Activated CD4-positive, alpha-beta memory T cell treated with anti-CD3 and anti-CD28 coated beads for 36 hours (primary cell): ENCODE measurements around the gene ILK. TPM values are rescaled to one million over a fixed set of nuclear protein-coding genes. Genes with fewer than 3 reads are reported as not detected.

ENCODE experiments used
- CTCF ChIA-PET: fragments of 350-600 bp; sonication (Branson Sonifier 250); formaldehyde crosslinking; loops from one replicate; lab custom pipeline; 2021; ENCODE audit warnings: antibody characterized with exemption, inconsistent platforms; lab: Charles Lee
- POLR2A ChIA-PET: fragments of 350-600 bp; sonication (Branson Sonifier 250); formaldehyde crosslinking; loops from one replicate; lab custom pipeline; 2021; ENCODE audit warnings: antibody characterized with exemption; lab: Charles Lee
- DNase-seq: peaks from one replicate; pipeline ENCODE4 v3.0.0-alpha.2; 2020
- H3K27ac Mint-ChIP-seq: one replicate; pipeline ENCODE4 v1.8.0; 2021; ENCODE audit warnings: mixed read lengths
- H3K27me3 Mint-ChIP-seq: one replicate; pipeline ENCODE4 v1.8.0; 2021; ENCODE audit warnings: mixed read lengths
- H3K36me3 Mint-ChIP-seq: one replicate; pipeline ENCODE4 v1.8.0; 2021; ENCODE audit warnings: mixed read lengths
- H3K4me1 Mint-ChIP-seq: one replicate; pipeline ENCODE4 v1.8.0; 2021; ENCODE audit warnings: low read depth, mixed read lengths
- H3K4me3 Mint-ChIP-seq: one replicate; pipeline ENCODE4 v1.8.0; 2021; ENCODE audit warnings: mild to moderate bottlenecking, mixed read lengths
- H3K9me3 Mint-ChIP-seq: one replicate; pipeline ENCODE4 v1.8.0; 2021; ENCODE audit warnings: mixed read lengths
- intact Hi-C: fragments of 100-400 bp; cut with micrococcal nuclease; formaldehyde crosslinking; loops from one replicate; pipeline ENCODE4 v1.15.1; 2023
- total RNA-seq, 2 experiments: library from RNA; stranded (reverse); gene quantifications; one replicate each; pipeline ENCODE4 v1.2.3, GENCODE V29; 2021

Gene ILK
- total RNA-seq, 2 experiments from 2014 or later = 89.2 to 95.8 TPM

- POLR2A ChIA-PET = interaction anchor here (1.3 to 3.4 kb wide), 3 partner anchors 9 to 128 kb away, joined by 3 to 23 read pairs (median 4); partner anchors contain the start of genes ARFIP2, TIMM10B and TPP1
- H3K27ac Mint-ChIP-seq = peak overlapping the region; percentile 55
- no peak for DNase-seq
- H3K9me3 Mint-ChIP-seq = no peaks in the 10 kb centered on the region
- CTCF ChIA-PET = interaction anchor here (1.1 to 2.2 kb wide), 3 partner anchors 9 to 78 kb away, joined by 6 to 8 read pairs (median 7); partner anchors contain the start of genes MRPL17 and TPP1
- no peaks in the 10 kb centered on the region for H3K4me1 Mint-ChIP-seq
- intact Hi-C loops = loop anchor here (5.0 to 10.0 kb wide), 2 partner anchors 372 to 1065 kb away; partner anchors contain the start of genes CNGA4 and CYB5R2
- H3K36me3 Mint-ChIP-seq = peaks cover 46% of the 10 kb centered on the region
- H3K4me3 Mint-ChIP-seq = no peak overlapping the region
- H3K27me3 Mint-ChIP-seq = no peaks in the 10 kb centered on the region
Observed at GRCh38 chr11:6609502-6610015, 6.0 kb downstream of the ILK start.

- CTCF ChIA-PET = interaction anchor here (2.9 to 3.6 kb wide), 2 partner anchors 36 to 73 kb away, joined by 7 to 32 read pairs; partner anchors contain the start of gene MRPL17
- POLR2A ChIA-PET = interaction anchor here (1.0 to 1.1 kb wide), 2 partner anchors 57 to 73 kb away, joined by 3 to 4 read pairs; partner anchors contain the start of gene MRPL17
- H3K4me1 Mint-ChIP-seq = no peaks in the 10 kb centered on the region
- peak overlapping the region; percentile 86 for H3K4me3 Mint-ChIP-seq
- DNase-seq = peak; percentile 9
- H3K36me3 Mint-ChIP-seq = peaks cover 48% of the 10 kb centered on the region
- H3K27me3 Mint-ChIP-seq = no peaks in the 10 kb centered on the region
- H3K27ac Mint-ChIP-seq = peak overlapping the region; percentile 92
- no peaks in the 10 kb centered on the region for H3K9me3 Mint-ChIP-seq
- intact Hi-C loops = loop anchor here (5.0 to 10.0 kb wide), 2 partner anchors 373 to 1064 kb away; partner anchors contain the start of genes CNGA4 and CYB5R2
Observed at GRCh38 chr11:6610591-6610990, 7.0 kb downstream of the ILK start.

- peaks cover 6% of the 10 kb centered on the region for H3K4me1 Mint-ChIP-seq
- H3K9me3 Mint-ChIP-seq = no peaks in the 10 kb centered on the region
- peak overlapping the region; percentile 86 for H3K4me3 Mint-ChIP-seq
- intact Hi-C loops = loop anchor here (5.0 to 10.0 kb wide), 2 partner anchors 374 to 1063 kb away; partner anchors contain the start of genes CNGA4 and CYB5R2
- peak overlapping the region; percentile 92 for H3K27ac Mint-ChIP-seq
- H3K36me3 Mint-ChIP-seq = peaks cover 50% of the 10 kb centered on the region
- CTCF ChIA-PET = interaction anchor here (0.6 to 3.6 kb wide), 17 partner anchors 8 to 221 kb away, joined by 3 to 32 read pairs (median 3); partner anchors contain the start of genes ILK, MRPL17, RRP8 and SMPD1
- DNase-seq = peak; percentile 47
- H3K27me3 Mint-ChIP-seq = no peaks in the 10 kb centered on the region
- POLR2A ChIA-PET = interaction anchor here (0.7 to 1.3 kb wide), 6 partner anchors 11 to 221 kb away, joined by 3 to 5 read pairs (median 4); partner anchors contain the start of genes ARFIP2, MRPL17, SMPD1 and TIMM10B
Observed at GRCh38 chr11:6611092-6611962, 7.8 kb downstream of the ILK start.

GRCh38 chr11:6611963-6612212 lies 8.3 kb downstream of the ILK start:
- intact Hi-C loops = loop anchor here (1.0 to 10.0 kb wide), 5 partner anchors 8 to 1063 kb away; partner anchors contain the start of genes ARFIP2, CNGA4, CYB5R2 and SMPD1
- H3K36me3 Mint-ChIP-seq = peaks cover 48% of the 10 kb centered on the region
- H3K4me1 Mint-ChIP-seq = peaks cover 10% of the 10 kb centered on the region
- H3K27ac Mint-ChIP-seq = peak overlapping the region; percentile 92
- H3K4me3 Mint-ChIP-seq = peak overlapping the region; percentile 86
- POLR2A ChIA-PET = interaction anchor here (0.7 to 1.3 kb wide), 5 partner anchors 10 to 222 kb away, joined by 3 to 5 read pairs (median 4); partner anchors contain the start of genes ARFIP2, SMPD1 and TIMM10B
- no peak for DNase-seq
- no peaks in the 10 kb centered on the region for H3K27me3 Mint-ChIP-seq
- CTCF ChIA-PET = interaction anchor here (0.6 to 3.6 kb wide), 17 partner anchors 9 to 222 kb away, joined by 3 to 32 read pairs (median 3); partner anchors contain the start of genes ILK, MRPL17, RRP8 and SMPD1
- H3K9me3 Mint-ChIP-seq = no peaks in the 10 kb centered on the region

GRCh38 chr11:6612213-6613041 lies 8.9 kb downstream of the ILK start, which contains the start of gene TAF10:
TAF10 (minus strand) TSS chr11:6612216; CDS start chr11:6612189, 27 bp downstream.
- Mint-ChIP-seq H3K27me3 (no peaks in the 10 kb centered on the region), H3K9me3 (no peaks in the 10 kb centered on the region), H3K4me1 (peaks cover 10% of the 10 kb centered on the region), H3K4me3 (peak within 1 kb of the TSS; percentile 86), H3K27ac (peak within 1 kb of the TSS; percentile 92), H3K36me3 (peaks cover 46% of the 10 kb centered on the region)
- ChIA-PET POLR2A (interaction anchor here (0.7 to 1.3 kb wide), 7 partner anchors 8 to 222 kb away, joined by 3 to 5 read pairs (median 4); partner anchors contain the start of genes ARFIP2, MRPL17, SMPD1 and TIMM10B), CTCF (interaction anchor here (0.6 to 3.6 kb wide), 22 partner anchors 8 to 233 kb away, joined by 3 to 32 read pairs (median 3); partner anchors contain the start of genes ILK, MRPL17, RRP8 and SMPD1)
- peak; percentile 96 for DNase-seq
- intact Hi-C loops = loop anchor here (1.0 to 10.0 kb wide), 5 partner anchors 8 to 1062 kb away; partner anchors contain the start of genes ARFIP2, CNGA4, CYB5R2 and SMPD1

- intact Hi-C loops = loop anchor here (2.0 to 10.0 kb wide), 4 partner anchors 133 to 1061 kb away; partner anchors contain the start of genes ARFIP2, CNGA4, CYB5R2 and SMPD1
- Mint-ChIP-seq H3K36me3 (peaks cover 37% of the 10 kb centered on the region), H3K27me3 (no peaks in the 10 kb centered on the region), H3K27ac (no peak overlapping the region), H3K4me3 (no peak overlapping the region), H3K9me3 (no peaks in the 10 kb centered on the region), H3K4me1 (peaks cover 10% of the 10 kb centered on the region)
- ChIA-PET POLR2A (interaction anchor here (0.9 kb wide), 1 partner anchor 70 kb away, joined by 3 read pairs; the partner anchor contains the start of gene MRPL17), CTCF (interaction anchor here (1.0 to 3.6 kb wide), 7 partner anchors 8 to 82 kb away, joined by 3 to 32 read pairs (median 7); partner anchors contain the start of genes ILK, MRPL17 and RRP8)
- DNase-seq = no peak
Observed at GRCh38 chr11:6613496-6613895, 9.9 kb downstream of the ILK start.

GRCh38 chr11:6614446-6614845 lies 10.9 kb downstream of the ILK start:
- H3K9me3 Mint-ChIP-seq = no peaks in the 10 kb centered on the region
- peaks cover 10% of the 10 kb centered on the region for H3K4me1 Mint-ChIP-seq
- H3K36me3 Mint-ChIP-seq = peaks cover 28% of the 10 kb centered on the region
- no peak for DNase-seq
- ChIA-PET POLR2A (no interaction called here), CTCF (no interaction called here)
- H3K27ac Mint-ChIP-seq = no peak overlapping the region
- intact Hi-C loops = loop anchor here (5.0 to 10.0 kb wide), 2 partner anchors 377 to 1060 kb away; partner anchors contain the start of genes CNGA4 and CYB5R2
- H3K4me3 Mint-ChIP-seq = no peak overlapping the region
- H3K27me3 Mint-ChIP-seq = no peaks in the 10 kb centered on the region

- Mint-ChIP-seq H3K4me1 (peaks cover 10% of the 10 kb centered on the region), H3K27ac (no peak overlapping the region), H3K36me3 (peaks cover 22% of the 10 kb centered on the region), H3K4me3 (no peak overlapping the region), H3K9me3 (no peaks in the 10 kb centered on the region), H3K27me3 (no peaks in the 10 kb centered on the region)
- ChIA-PET POLR2A (no interaction called here), CTCF (interaction anchor here (1.0 kb wide), 1 partner anchor 68 kb away, joined by 4 read pairs; the partner anchor contains the start of gene MRPL17)
- no peak for DNase-seq
- intact Hi-C loops = loop anchor here (10.0 kb wide), 1 partner anchor 1060 kb away; the partner anchor contains the start of gene CYB5R2
Observed at GRCh38 chr11:6615046-6615445, 11.5 kb downstream of the ILK start.

GRCh38 chr11:6615882-6616585 lies 12.5 kb downstream of the ILK start:
- ChIA-PET POLR2A (no interaction called here), CTCF (interaction anchor here (1.0 to 3.9 kb wide), 3 partner anchors 12 to 67 kb away, joined by 3 to 31 read pairs (median 4); partner anchors contain the start of genes ILK, MRPL17 and RRP8)
- no peaks in the 10 kb centered on the region for H3K9me3 Mint-ChIP-seq
- no peak for DNase-seq
- H3K27ac Mint-ChIP-seq = no peak overlapping the region
- H3K4me1 Mint-ChIP-seq = peaks cover 10% of the 10 kb centered on the region
- no peak overlapping the region for H3K4me3 Mint-ChIP-seq
- peaks cover 13% of the 10 kb centered on the region for H3K36me3 Mint-ChIP-seq
- no peaks in the 10 kb centered on the region for H3K27me3 Mint-ChIP-seq
- intact Hi-C loops = loop anchor here (10.0 kb wide), 1 partner anchor 1059 kb away; the partner anchor contains the start of gene CYB5R2
